Adrenal gland (tissue), 12 donors: ENCODE measurements around the gene SCN11A. TPM values are rescaled to one million over a fixed set of nuclear protein-coding genes. Genes with fewer than 3 reads are reported as not detected.
A peak's percentile ranks its signal among the peaks of the same experiment; 100 is the strongest.

ENCODE experiments used
- DNase-seq, 7 donors: peaks; one replicate each; pipeline ENCODE4 v3.0.0-alpha.2; 2019 to 2020
- H3K27ac ChIP-seq, 5 donors: fragments of 200-600 bp; sonication (generic) in 4 of 5; 1 replicate in 3 of 5; 2 replicates in 2 of 5; pipeline versions ENCODE4 v1.5.1 to v1.8.0; 2016 to 2020; ENCODE audit warnings: mild to moderate bottlenecking in 1 of 5
- H3K27me3 ChIP-seq: fragments of 200-600 bp; 2 replicates; pipeline ENCODE4 v1.8.0; 2021
- H3K36me3 ChIP-seq, 2 donors: fragments of 200-600 bp; replicated peaks in 1 of 2; 1 replicate in 1 of 2; 2 replicates in 1 of 2; pipeline versions ENCODE4 v1.5.1 to v1.8.0; 2018 to 2022
- H3K4me1 ChIP-seq, 2 donors: fragments of 200-600 bp; replicated peaks in 1 of 2; 1 replicate in 1 of 2; 2 replicates in 1 of 2; pipeline versions ENCODE4 v1.5.1 to v1.8.0; 2018 to 2021
- H3K4me3 ChIP-seq, 4 donors: fragments of 200-600 bp; sonication (generic) in 3 of 4; one replicate each; pipeline ENCODE4 v1.5.1; 2016 to 2018
- H3K9me3 ChIP-seq, 3 donors: fragments of 200-600 bp; sonication (generic) in 1 of 3; replicated peaks in 1 of 3; 1 replicate in 2 of 3; 2 replicates in 1 of 3; pipeline versions ENCODE4 v1.5.1 to v1.8.0; 2016 to 2021
- CTCF ChIP-seq, 6 experiments: fragments of 450-650 bp in 4 of 6; fragments of 200-600 bp in 2 of 6; sonication (generic) in 1 of 6; IDR thresholded peaks; 1 replicate in 5 of 6; 2 replicates in 1 of 6; pipeline versions ENCODE4 v1.5.1 to v1.8.0; 2016 to 2021; ENCODE audit warnings: antibody characterized with exemption in 6 of 6, mild to moderate bottlenecking in 2 of 6, moderate library complexity in 1 of 6
- POLR2A ChIP-seq, 2 donors: fragments of 450-650 bp; IDR thresholded peaks; one replicate each; pipeline ENCODE4 v1.6.1; 2017; ENCODE audit warnings: antibody characterized with exemption in 2 of 2, mild to moderate bottlenecking in 2 of 2, moderate library complexity in 1 of 2
- WGBS, 4 donors: extraction: QIAGEN DNeasy Blood & Tissue Kit in 2 of 4; methylation state at CpG; one replicate each; pipeline versions ENCODE4 v1.1.5 to v1.1.7; 2013 to 2017; 5-methylcytosine and 5-hydroxymethylcytosine counted together
- intact Hi-C, 2 donors: fragments of 100-400 bp; cut with DNase I; formaldehyde crosslinking; loops; one replicate each; pipeline versions ENCODE4 v1.14.1 to v1.15.0; 2022 to 2023
- polyA plus RNA-seq, 3 donors: library from polyadenylated mRNA; stranded (reverse); fragments of 200-250 nt in 2 of 3; fragments of 350-450 nt in 1 of 3; fragmentation: Illumina TruSeq in 1 of 3; extraction: RNeasy Lipid Tissue Mini Kit (QIAGEN cat#74804) in 1 of 3; gene quantifications; one replicate each; pipeline ENCODE4 v1.2.3, GENCODE V29; 2013 to 2014
- total RNA-seq, 9 donors: library from RNA; depleted of rRNA in 4 of 9; stranded (reverse); fragments of >200 nt in 4 of 9; fragments of 120-200 nt in 1 of 9; fragmentation: NEBNext Ultra II Directional in 1 of 9; extraction: Animal tissue kit (Norgen Biotek cat#: 25700) in 1 of 9; gene quantifications; one replicate each; pipeline versions ENCODE4 v1.1.0 to v1.2.4, GENCODE V29; 2013 to 2023
- donor health status: healthy with polysubstance abuse.
- donor health status: Bipolar disorder and iron deficiency.
- donor health status: DM: yes; HTN: yes; CAD: no.
- donor health status: DM: no; HTN: no; CAD: no.
- donor health status: DM: no; HTN: no; CAD: no.
- donor health status: DM: yes; HTN: yes; CAD: no.

The SCN11A gene
- total and polyA plus RNA-seq, 12 donors = 0.10 to 0.50 (median 0.18) TPM; not detected in 1

DNA sequence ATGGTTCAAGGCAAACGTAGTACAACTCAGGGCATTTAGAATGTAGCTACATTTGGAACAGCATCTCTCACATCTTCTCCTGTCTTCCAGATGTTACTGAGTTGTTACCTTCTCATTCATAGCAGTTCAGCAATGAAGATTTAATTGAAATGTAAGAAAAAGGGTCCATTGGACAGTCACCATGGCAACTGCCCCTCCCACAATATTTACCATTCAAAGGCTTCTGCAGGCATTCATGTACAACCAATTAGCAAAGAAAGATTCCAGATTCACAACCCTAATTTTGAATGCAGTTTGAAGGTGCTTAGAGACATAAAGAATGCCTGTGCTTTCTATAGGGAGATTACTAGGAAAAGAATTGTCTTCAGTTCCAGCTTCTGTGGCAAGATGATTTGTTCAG is 22.2 kb downstream of the SCN11A start:
- no peak overlapping the region for H3K4me3 ChIP-seq
- TF ChIP-seq POLR2A (IDR thresholded peaks at IDR 0.05) = no peak
- no peak for TF ChIP-seq CTCF (IDR thresholded peaks at IDR 0.05)
- H3K27me3 ChIP-seq = no peaks in the 10 kb centered on the region
- H3K4me1 ChIP-seq = peaks cover 7 to 17% of the 10 kb centered on the region in 2 donors
- intact Hi-C loops = no loop called here
- H3K9me3 ChIP-seq = no peaks in the 10 kb centered on the region
- H3K36me3 ChIP-seq = no peaks in the 10 kb centered on the region
- no peak for DNase-seq
- WGBS, 4 donors = 86 to 100% (median 95%) methylated on average over 1 of the region's 1 CpG
- H3K27ac ChIP-seq = no peak overlapping the region

DNA sequence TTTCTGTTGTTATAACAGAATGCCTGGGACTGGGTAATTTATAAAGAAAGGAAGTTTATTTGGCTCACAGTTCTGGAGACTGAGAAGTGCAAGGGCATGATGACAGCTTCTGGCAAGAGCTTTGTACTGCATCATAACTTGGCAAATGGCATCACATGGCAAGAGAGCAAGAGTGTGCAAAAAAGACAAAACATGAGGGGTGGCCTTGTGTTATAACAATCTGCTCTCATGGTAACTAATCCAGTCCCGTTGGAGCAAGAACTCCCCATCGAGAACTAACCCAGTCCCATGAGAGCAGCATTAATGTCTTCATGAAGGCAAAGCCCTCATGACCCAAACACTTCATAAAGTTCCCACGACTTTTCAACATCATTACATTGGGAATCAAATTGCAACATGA is 23.2 kb downstream of the SCN11A start:
- 25 to 45% (median 36%) methylated on average over 3 of the region's 3 CpGs for WGBS, 4 donors
- TF ChIP-seq POLR2A (IDR thresholded peaks at IDR 0.05) = no peak
- no peak for TF ChIP-seq CTCF (IDR thresholded peaks at IDR 0.05)
- no peak overlapping the region for H3K27ac ChIP-seq
- intact Hi-C loops = no loop called here
- no peak overlapping the region for H3K4me3 ChIP-seq
- DNase-seq = peak; percentile 34 to 78 (median 45)
- no peaks in the 10 kb centered on the region for H3K9me3 ChIP-seq
- H3K36me3 ChIP-seq = no peaks in the 10 kb centered on the region
- no peaks in the 10 kb centered on the region for H3K27me3 ChIP-seq
- peaks cover 7 to 17% of the 10 kb centered on the region in 2 donors for H3K4me1 ChIP-seq

DNA sequence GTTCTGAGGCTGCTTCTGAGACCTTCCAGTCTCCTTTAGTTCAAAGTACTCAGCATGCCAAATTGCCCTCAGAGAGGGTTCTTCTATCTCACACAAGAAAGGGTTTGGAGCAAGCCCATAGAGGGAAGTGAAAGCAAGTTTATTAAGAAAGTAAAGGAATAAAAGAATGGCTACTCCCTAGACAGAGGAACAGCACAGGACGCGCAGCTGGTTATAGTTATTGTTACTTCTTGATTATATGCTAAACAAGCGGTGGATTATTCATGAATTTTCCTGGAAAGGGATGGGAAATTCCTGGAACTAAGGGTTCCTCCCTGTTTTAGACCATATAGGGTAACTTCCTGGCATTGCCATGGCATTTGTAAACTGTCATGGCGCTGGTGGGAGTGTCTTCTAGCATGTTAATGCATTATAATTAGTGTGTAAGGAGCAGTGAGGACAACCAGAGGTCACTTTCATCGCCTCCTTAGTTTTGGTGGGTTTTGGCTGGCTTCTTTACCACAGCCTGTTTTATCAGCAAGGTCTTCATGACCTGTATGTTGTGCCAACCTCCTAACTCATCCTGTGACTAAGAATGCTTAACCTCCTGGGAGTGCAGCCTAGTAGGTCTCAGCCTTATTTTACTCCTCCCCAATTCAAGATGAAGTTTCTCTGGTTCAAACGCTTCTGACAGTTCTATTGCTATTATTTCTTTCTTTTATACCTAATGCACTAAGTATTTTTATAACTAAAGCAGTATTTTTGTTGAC is 26.3 kb downstream of the SCN11A start:
- DNase-seq = peak; percentile 30 to 70 (median 44)
- Histone ChIP-seq H3K4me3 (no peak overlapping the region), H3K27ac (peak overlapping the region in 1 of 5 donors; percentile 3), H3K4me1 (peaks cover 7 to 17% of the 10 kb centered on the region in 2 donors), H3K36me3 (no peaks in the 10 kb centered on the region), H3K9me3 (no peaks in the 10 kb centered on the region), H3K27me3 (no peaks in the 10 kb centered on the region)
- WGBS, 4 donors = 56 to 71% (median 67%) methylated on average over 6 of the region's 6 CpGs
- intact Hi-C loops = no loop called here
- no peak for TF ChIP-seq CTCF (IDR thresholded peaks at IDR 0.05)
- no peak for TF ChIP-seq POLR2A (IDR thresholded peaks at IDR 0.05)

DNA sequence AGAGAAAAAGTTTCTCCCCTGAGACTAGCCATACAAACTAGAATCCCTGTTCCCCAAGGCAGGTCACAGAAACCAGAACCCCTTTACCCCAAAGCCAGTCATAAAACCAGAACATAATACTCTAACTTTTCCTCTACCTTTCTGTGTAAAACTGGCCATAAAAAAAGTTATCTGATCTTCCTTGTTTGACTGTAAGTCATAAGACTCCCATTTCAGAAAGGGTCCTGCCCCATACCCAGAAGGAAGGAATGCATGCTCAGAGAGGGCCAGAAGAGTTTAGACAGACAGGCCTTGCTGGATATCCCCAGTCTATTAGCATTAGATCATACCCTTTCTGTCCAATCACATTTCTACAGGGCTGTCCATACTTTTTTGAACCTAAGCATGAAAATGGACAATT is 27.2 kb downstream of the SCN11A start:
- DNase-seq = no peak
- Histone ChIP-seq H3K27me3 (no peaks in the 10 kb centered on the region), H3K4me1 (peaks cover 7 to 17% of the 10 kb centered on the region in 2 donors), H3K36me3 (no peaks in the 10 kb centered on the region), H3K4me3 (no peak overlapping the region), H3K9me3 (no peaks in the 10 kb centered on the region), H3K27ac (no peak overlapping the region)
- intact Hi-C loops = no loop called here
- TF ChIP-seq POLR2A (IDR thresholded peaks at IDR 0.05) (no peak), CTCF (IDR thresholded peaks at IDR 0.05) (no peak)
